GM20000 (cell line): ENCODE results near the gene GOT1.

ENCODE experiments used
- DNase-seq: peaks from one replicate; pipeline ENCODE4 v3.0.0; 2012; ENCODE audit warnings: low spot score
- TF ChIP-seq, protein P1 (sequence below): IDR thresholded peaks from 2 replicates; pipeline ENCODE4 v1.5.1; 2012; ENCODE audit warnings: mild to moderate bottlenecking, control low read depth; ENCODE audit errors: extremely low read depth, missing control alignments

GOT1 gene

GRCh38 chr10:99449023-99449422 is 18.6 kb upstream of the GOT1 start:
- no peak for DNase-seq
- TF ChIP-seq, protein P1, sequence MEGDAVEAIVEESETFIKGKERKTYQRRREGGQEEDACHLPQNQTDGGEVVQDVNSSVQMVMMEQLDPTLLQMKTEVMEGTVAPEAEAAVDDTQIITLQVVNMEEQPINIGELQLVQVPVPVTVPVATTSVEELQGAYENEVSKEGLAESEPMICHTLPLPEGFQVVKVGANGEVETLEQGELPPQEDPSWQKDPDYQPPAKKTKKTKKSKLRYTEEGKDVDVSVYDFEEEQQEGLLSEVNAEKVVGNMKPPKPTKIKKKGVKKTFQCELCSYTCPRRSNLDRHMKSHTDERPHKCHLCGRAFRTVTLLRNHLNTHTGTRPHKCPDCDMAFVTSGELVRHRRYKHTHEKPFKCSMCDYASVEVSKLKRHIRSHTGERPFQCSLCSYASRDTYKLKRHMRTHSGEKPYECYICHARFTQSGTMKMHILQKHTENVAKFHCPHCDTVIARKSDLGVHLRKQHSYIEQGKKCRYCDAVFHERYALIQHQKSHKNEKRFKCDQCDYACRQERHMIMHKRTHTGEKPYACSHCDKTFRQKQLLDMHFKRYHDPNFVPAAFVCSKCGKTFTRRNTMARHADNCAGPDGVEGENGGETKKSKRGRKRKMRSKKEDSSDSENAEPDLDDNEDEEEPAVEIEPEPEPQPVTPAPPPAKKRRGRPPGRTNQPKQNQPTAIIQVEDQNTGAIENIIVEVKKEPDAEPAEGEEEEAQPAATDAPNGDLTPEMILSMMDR: no peak

DNA sequence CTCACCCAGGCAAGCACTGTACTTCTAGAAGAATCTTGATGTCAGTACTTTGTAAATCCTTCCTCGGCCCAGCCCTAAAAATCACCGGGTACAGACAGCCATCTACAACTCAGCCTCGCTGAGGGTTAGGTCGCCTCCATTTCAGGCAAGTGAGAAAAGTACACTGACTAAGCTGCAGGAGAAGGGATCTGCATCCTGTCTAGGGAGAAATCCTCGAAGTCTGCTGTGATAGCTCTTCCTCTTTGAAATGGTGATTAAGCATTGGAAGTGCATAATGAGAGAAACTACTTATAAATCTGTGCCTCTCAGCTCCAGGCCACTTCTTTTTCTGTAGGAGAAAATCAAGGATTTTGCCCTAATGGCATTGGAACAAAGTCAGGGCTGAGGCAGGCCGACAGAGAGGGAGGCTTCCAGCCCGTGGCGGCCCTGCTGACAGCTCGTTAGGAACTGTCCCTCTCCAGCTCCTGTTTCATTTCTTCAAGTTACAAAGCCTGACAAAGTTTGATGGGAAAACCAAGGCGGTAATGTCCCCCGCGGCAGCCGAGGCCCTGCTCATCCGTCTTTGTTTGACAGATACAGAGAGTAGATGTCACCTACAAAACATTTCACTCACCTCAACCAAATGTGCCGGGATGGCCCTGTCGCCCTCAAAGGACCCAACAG is 14.1 kb upstream of the GOT1 start:
- no peak for DNase-seq
- TF ChIP-seq, protein P1: no peak

GRCh38 chr10:99443500-99443899 is 13.1 kb upstream of the GOT1 start:
- DNase-seq: no peak
- TF ChIP-seq, protein P1: no peak

GRCh38 chr10:99442394-99442793 is 12.0 kb upstream of the GOT1 start:
- TF ChIP-seq, protein P1: no peak
- no peak for DNase-seq

DNA sequence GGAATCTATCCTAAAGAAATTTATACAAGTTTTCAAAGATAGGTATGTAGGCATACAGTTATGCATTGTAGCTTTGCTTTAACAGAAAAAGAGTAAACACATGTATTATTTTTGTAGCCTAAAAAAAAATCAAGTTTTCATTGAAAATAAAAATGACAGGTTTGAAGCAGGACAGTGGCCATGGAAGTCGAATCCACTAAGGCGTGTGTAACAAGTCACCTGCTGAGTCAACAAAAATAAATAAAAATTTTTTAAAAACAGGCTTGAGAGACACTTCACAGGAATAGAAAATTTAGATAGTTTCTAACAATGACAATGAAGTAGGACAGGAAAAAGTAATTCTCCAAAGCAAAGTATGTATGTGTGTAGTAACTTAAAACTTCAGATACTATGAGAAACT is 8.5 kb upstream of the GOT1 start:
- DNase-seq: no peak
- TF ChIP-seq, protein P1: no peak

GRCh38 chr10:99435986-99436638 is 5.7 kb upstream of the GOT1 start:
- peak; percentile 16 for DNase-seq
- TF ChIP-seq, protein P1: peak; percentile 26

DNA sequence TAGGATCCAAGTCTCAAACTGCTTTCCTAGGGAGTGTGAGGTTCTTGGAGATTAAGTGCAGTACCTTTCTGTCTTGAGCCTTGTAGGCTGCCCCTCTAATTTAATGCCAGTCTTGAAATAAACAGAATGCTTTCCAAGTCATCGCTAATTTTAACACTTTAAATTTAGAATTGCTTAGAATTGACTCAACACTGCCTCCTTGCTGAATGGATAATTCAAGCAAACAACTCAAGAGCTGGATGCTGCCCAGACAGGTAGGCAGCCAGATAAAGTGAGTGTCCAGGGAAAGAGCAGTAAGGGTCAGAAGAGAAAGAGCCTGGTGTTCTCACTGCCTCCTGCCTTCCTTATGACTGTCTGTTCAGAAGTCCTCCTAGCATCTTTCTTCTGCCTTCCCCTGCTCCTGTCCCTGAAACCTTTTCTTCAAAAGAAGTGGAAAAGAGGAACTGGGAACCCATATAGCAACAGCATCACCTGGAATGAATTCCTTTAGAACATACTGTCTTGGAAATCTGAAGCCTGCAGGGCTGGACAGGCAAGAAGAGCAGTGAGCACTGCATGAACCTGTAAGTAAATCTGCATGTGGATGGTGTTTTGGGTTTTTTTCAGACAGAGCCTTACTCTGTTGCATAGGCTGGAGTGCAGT is 3.1 kb upstream of the GOT1 start:
- TF ChIP-seq, protein P1: no peak
- no peak for DNase-seq
